Liver (tissue), 9 donors: ENCODE measurements around the gene WRNIP1. TPM values are rescaled to one million over a fixed set of nuclear protein-coding genes. Genes with fewer than 3 reads are reported as not detected.

Experiments
- DNase-seq: peaks from one replicate; pipeline ENCODE4 v3.0.0-alpha.2; 2017; ENCODE audit warnings: low spot score
- H3K27ac ChIP-seq, 2 donors: one replicate each; pipeline ENCODE4 v1.7.0; 2013; ENCODE audit warnings: inconsistent platforms in 2 of 2, low read length in 2 of 2, control low read depth in 1 of 2, low read depth in 1 of 2, mild to moderate bottlenecking in 1 of 2
- H3K27me3 ChIP-seq, 4 donors: one replicate each; pipeline versions ENCODE4 v1.6.1 to v1.7.0; 2013; ENCODE audit warnings: low read length in 3 of 4, inconsistent platforms in 1 of 4, mild to moderate bottlenecking in 1 of 4, moderate library complexity in 1 of 4; ENCODE audit not compliant: control insufficient read depth in 4 of 4, insufficient read depth in 4 of 4
- H3K36me3 ChIP-seq, 4 donors: one replicate each; pipeline versions ENCODE4 v1.6.1 to v1.7.0; 2013; ENCODE audit warnings: low read length in 3 of 4, mild to moderate bottlenecking in 3 of 4, low read depth in 1 of 4, moderate library complexity in 1 of 4; ENCODE audit not compliant: control insufficient read depth in 4 of 4, insufficient read depth in 3 of 4
- H3K4me1 ChIP-seq, 4 donors: one replicate each; pipeline versions ENCODE4 v1.6.1 to v1.7.0; 2013; ENCODE audit warnings: low read length in 3 of 4, mild to moderate bottlenecking in 3 of 4, moderate library complexity in 1 of 4; ENCODE audit not compliant: control insufficient read depth in 4 of 4, insufficient read depth in 4 of 4
- H3K4me3 ChIP-seq, 3 donors: one replicate each; pipeline versions ENCODE4 v1.6.1 to v1.7.0; 2013; ENCODE audit warnings: low read length in 3 of 3, control low read depth in 1 of 3, low read depth in 1 of 3, mild to moderate bottlenecking in 1 of 3
- H3K9ac ChIP-seq, 2 donors: one replicate each; pipeline ENCODE4 v1.7.0; 2013; ENCODE audit warnings: low read length in 2 of 2, mild to moderate bottlenecking in 2 of 2, moderate library complexity in 2 of 2, control low read depth in 1 of 2, low read depth in 1 of 2
- H3K9me3 ChIP-seq, 4 donors: one replicate each; pipeline versions ENCODE4 v1.6.1 to v1.7.0; 2013; ENCODE audit warnings: low read length in 3 of 4; ENCODE audit not compliant: control insufficient read depth in 4 of 4
- EGR1 ChIP-seq, 2 donors: IDR thresholded peaks; 2 replicates each; pipeline ENCODE4 v1.6.1; 2016 to 2018; ENCODE audit warnings: antibody characterized with exemption in 2 of 2, low read depth in 2 of 2
- FOXA1 ChIP-seq: IDR thresholded peaks from 2 replicates; pipeline ENCODE4 v1.6.1; 2016; ENCODE audit warnings: antibody characterized with exemption
- FOXA2 ChIP-seq: IDR thresholded peaks from 2 replicates; pipeline ENCODE4 v1.6.1; 2016; ENCODE audit warnings: antibody characterized with exemption
- GABPA ChIP-seq, 2 donors: IDR thresholded peaks in 1 of 2; conservative IDR thresholded peaks in 1 of 2; 2 replicates each; pipeline ENCODE4 v1.6.1; 2016; ENCODE audit warnings: antibody characterized with exemption in 2 of 2, mild to moderate bottlenecking in 1 of 2, moderate library complexity in 1 of 2
- HNF4A ChIP-seq, 2 donors: conservative IDR thresholded peaks; 2 replicates each; pipeline ENCODE4 v1.6.1; 2016; ENCODE audit warnings: antibody characterized with exemption in 2 of 2, mild to moderate bottlenecking in 2 of 2
- HNF4G ChIP-seq: IDR thresholded peaks from 2 replicates; pipeline ENCODE4 v1.6.1; 2016; ENCODE audit warnings: antibody characterized with exemption
- JUND ChIP-seq, 2 donors: IDR thresholded peaks; 2 replicates each; pipeline ENCODE4 v1.6.1; 2016; ENCODE audit warnings: antibody characterized with exemption in 2 of 2
- NR2F2 ChIP-seq: IDR thresholded peaks from 2 replicates; pipeline ENCODE4 v1.6.1; 2016; ENCODE audit warnings: antibody characterized with exemption
- RAD21 ChIP-seq, 2 donors: IDR thresholded peaks; 2 replicates each; pipeline ENCODE4 v1.6.1; 2016; ENCODE audit warnings: antibody characterized with exemption in 2 of 2, mild to moderate bottlenecking in 2 of 2
- RXRA ChIP-seq, 2 donors: IDR thresholded peaks; 2 replicates each; pipeline ENCODE4 v1.6.1; 2017 to 2018; ENCODE audit warnings: antibody characterized with exemption in 2 of 2, mild to moderate bottlenecking in 1 of 2
- SP1 ChIP-seq: IDR thresholded peaks from 2 replicates; pipeline ENCODE4 v1.6.1; 2018; ENCODE audit warnings: antibody characterized with exemption, mild to moderate bottlenecking
- TAF1 ChIP-seq: conservative IDR thresholded peaks from 2 replicates; pipeline ENCODE4 v1.6.1; 2016; ENCODE audit warnings: antibody characterized with exemption, mild to moderate bottlenecking
- YY1 ChIP-seq: IDR thresholded peaks from 2 replicates; pipeline ENCODE4 v1.6.1; 2016; ENCODE audit warnings: antibody characterized with exemption, mild to moderate bottlenecking
- WGBS: extraction: QIAGEN DNeasy Blood & Tissue Kit; methylation state at CpG from one replicate; pipeline ENCODE4 v1.1.7; 2013; 5-methylcytosine and 5-hydroxymethylcytosine counted together
- polyA plus RNA-seq, 2 donors: library from polyadenylated mRNA; stranded (reverse) in 1 of 2; unstranded in 1 of 2; fragments of 200-250 nt in 1 of 2; fragments of >200 nt in 1 of 2; fragmentation: Nextera tagmentation in 1 of 2; extraction: Ambion mirVana in 1 of 2; gene quantifications; one replicate each; pipeline versions ENCODE4 v1.2.1 to v1.2.3, GENCODE V29; 2013 to 2015
- total RNA-seq, 2 donors: library from RNA; depleted of rRNA; stranded (reverse); fragments of >200 nt; gene quantifications; one replicate each; pipeline ENCODE4 v1.2.3, GENCODE V29; 2014
- TF ChIP-seq, protein P1 (sequence below): IDR thresholded peaks from 2 replicates; pipeline ENCODE4 v1.6.1; 2016; ENCODE audit warnings: antibody characterized with exemption
- TF ChIP-seq, protein P2 (sequence below): IDR thresholded peaks from 2 replicates; pipeline ENCODE4 v1.6.1; 2016; ENCODE audit warnings: antibody characterized with exemption
- TF ChIP-seq, protein P3 (sequence below): fragments of 150-350 bp; IDR thresholded peaks from 2 replicates; pipeline ENCODE4 v1.5.1; 2017; ENCODE audit warnings: improper control_type of control experiment, low read depth, low read length; ENCODE audit not compliant: missing input control
- TF ChIP-seq, protein P4 (sequence below): IDR thresholded peaks from 2 replicates; pipeline ENCODE4 v1.6.1; 2016; ENCODE audit warnings: antibody characterized with exemption
- TF ChIP-seq, protein P5 (sequence below): IDR thresholded peaks from 2 replicates; pipeline ENCODE4 v1.6.1; 2016; ENCODE audit warnings: antibody characterized with exemption, mild to moderate bottlenecking
- donor health status: healthy.
- donor health status: healthy.
- donor health status: healthy.
- donor health status: healthy.
- donor health status: healthy.

WRNIP1 gene
- total and polyA plus RNA-seq, 4 donors = 10.0 to 32.7 (median 23.9) TPM

DNA sequence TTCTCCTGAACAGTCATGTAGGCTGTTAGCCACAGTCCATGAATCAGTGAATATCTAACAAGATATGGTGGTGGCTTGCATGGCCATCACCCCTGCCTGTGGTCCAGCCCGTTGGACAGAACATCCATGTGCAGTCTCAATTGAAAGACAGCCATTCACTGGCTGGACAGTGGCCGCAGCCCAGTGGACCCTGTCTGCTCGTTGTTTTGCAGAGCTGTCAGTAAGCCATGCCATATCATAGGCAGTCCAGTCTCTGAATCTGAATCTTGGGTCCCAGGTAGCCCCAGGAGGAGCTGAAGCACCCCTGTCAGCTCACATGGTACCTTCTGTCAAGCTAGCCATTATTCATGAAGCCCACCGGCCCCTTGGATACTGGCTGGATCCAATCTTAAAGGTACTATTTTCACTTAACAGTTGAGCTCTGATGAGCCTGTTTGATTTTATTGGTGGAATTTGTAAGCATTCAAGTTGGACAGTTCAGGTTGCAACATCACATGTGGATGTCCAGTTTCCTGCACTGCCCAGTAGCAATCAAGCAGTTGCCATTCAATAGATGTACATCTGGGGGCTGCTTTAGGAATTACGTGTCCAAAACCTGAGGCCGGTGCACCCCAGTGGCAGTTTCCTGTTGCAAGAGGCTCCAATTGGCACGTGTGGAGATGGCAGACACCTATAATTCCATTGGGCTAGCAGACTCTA lies 38.7 kb downstream of the WRNIP1 start:
- Histone ChIP-seq H3K4me1 (peaks cover 0 to 2% (median 0%) of the 10 kb centered on the region in 4 donors), H3K4me3 (no peak overlapping the region), H3K36me3 (no peaks in the 10 kb centered on the region), H3K9me3 (no peaks in the 10 kb centered on the region), H3K27ac (no peak overlapping the region), H3K9ac (no peak overlapping the region), H3K27me3 (no peaks in the 10 kb centered on the region)
- TF ChIP-seq, protein P1, sequence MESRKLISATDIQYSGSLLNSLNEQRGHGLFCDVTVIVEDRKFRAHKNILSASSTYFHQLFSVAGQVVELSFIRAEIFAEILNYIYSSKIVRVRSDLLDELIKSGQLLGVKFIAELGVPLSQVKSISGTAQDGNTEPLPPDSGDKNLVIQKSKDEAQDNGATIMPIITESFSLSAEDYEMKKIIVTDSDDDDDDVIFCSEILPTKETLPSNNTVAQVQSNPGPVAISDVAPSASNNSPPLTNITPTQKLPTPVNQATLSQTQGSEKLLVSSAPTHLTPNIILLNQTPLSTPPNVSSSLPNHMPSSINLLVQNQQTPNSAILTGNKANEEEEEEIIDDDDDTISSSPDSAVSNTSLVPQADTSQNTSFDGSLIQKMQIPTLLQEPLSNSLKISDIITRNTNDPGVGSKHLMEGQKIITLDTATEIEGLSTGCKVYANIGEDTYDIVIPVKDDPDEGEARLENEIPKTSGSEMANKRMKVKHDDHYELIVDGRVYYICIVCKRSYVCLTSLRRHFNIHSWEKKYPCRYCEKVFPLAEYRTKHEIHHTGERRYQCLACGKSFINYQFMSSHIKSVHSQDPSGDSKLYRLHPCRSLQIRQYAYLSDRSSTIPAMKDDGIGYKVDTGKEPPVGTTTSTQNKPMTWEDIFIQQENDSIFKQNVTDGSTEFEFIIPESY = no peak
- TF ChIP-seq HNF4G (no peak), RXRA (IDR thresholded peaks at IDR 0.05) (no peak)
- TF ChIP-seq, protein P2, sequence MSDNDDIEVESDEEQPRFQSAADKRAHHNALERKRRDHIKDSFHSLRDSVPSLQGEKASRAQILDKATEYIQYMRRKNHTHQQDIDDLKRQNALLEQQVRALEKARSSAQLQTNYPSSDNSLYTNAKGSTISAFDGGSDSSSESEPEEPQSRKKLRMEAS = no peak
- TF ChIP-seq, protein P3, sequence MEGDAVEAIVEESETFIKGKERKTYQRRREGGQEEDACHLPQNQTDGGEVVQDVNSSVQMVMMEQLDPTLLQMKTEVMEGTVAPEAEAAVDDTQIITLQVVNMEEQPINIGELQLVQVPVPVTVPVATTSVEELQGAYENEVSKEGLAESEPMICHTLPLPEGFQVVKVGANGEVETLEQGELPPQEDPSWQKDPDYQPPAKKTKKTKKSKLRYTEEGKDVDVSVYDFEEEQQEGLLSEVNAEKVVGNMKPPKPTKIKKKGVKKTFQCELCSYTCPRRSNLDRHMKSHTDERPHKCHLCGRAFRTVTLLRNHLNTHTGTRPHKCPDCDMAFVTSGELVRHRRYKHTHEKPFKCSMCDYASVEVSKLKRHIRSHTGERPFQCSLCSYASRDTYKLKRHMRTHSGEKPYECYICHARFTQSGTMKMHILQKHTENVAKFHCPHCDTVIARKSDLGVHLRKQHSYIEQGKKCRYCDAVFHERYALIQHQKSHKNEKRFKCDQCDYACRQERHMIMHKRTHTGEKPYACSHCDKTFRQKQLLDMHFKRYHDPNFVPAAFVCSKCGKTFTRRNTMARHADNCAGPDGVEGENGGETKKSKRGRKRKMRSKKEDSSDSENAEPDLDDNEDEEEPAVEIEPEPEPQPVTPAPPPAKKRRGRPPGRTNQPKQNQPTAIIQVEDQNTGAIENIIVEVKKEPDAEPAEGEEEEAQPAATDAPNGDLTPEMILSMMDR = no peak
- WGBS = 88% methylated on average over 7 of the region's 7 CpGs
- no peak for DNase-seq

DNA sequence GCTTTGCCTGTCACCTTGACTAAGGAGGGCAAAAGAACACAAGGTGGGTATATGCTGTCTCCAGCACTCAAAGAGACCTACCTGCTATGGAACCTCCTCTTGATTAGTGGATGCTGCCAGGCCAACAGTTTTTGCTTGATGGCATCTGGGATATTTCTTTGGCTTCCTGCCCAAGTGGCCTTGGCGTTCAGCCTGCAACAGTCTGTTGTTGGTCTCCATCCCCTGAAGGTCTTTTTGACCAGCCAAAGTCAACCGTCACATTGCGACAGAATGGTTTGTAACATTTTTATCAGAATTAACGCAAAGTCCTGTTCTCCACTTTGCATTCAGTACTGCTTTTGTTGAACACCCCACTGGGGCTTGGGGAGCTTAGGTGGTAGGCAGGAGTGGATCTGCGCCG lies 39.3 kb downstream of the WRNIP1 start:
- H3K4me1 ChIP-seq = peaks cover 0 to 2% (median 0%) of the 10 kb centered on the region in 4 donors
- H3K9me3 ChIP-seq = no peaks in the 10 kb centered on the region
- no peak overlapping the region for H3K9ac ChIP-seq
- H3K27ac ChIP-seq = no peak overlapping the region
- WGBS = 71% methylated on average over 6 of the region's 6 CpGs
- TF ChIP-seq, protein P2 = no peak
- TF ChIP-seq NR2F2 (no peak), HNF4A (conservative IDR thresholded peaks at IDR 0.05) (no peak), TAF1 (no peak), RXRA (IDR thresholded peaks at IDR 0.05) (no peak), GABPA (IDR thresholded peaks at IDR 0.05 in 1 of 2, conservative IDR thresholded peaks at IDR 0.05 in 1 of 2) (no peak), FOXA2 (no peak), RAD21 (IDR thresholded peaks at IDR 0.05) (no peak), YY1 (no peak), SP1 (no peak), FOXA1 (no peak), HNF4G (no peak), JUND (IDR thresholded peaks at IDR 0.05) (no peak), EGR1 (IDR thresholded peaks at IDR 0.05; ENCODE audit: low read depth in 2 of 2) (no peak)
- TF ChIP-seq, protein P4, sequence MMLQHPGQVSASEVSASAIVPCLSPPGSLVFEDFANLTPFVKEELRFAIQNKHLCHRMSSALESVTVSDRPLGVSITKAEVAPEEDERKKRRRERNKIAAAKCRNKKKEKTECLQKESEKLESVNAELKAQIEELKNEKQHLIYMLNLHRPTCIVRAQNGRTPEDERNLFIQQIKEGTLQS = no peak
- TF ChIP-seq, protein P3 = no peak
- TF ChIP-seq, protein P5, sequence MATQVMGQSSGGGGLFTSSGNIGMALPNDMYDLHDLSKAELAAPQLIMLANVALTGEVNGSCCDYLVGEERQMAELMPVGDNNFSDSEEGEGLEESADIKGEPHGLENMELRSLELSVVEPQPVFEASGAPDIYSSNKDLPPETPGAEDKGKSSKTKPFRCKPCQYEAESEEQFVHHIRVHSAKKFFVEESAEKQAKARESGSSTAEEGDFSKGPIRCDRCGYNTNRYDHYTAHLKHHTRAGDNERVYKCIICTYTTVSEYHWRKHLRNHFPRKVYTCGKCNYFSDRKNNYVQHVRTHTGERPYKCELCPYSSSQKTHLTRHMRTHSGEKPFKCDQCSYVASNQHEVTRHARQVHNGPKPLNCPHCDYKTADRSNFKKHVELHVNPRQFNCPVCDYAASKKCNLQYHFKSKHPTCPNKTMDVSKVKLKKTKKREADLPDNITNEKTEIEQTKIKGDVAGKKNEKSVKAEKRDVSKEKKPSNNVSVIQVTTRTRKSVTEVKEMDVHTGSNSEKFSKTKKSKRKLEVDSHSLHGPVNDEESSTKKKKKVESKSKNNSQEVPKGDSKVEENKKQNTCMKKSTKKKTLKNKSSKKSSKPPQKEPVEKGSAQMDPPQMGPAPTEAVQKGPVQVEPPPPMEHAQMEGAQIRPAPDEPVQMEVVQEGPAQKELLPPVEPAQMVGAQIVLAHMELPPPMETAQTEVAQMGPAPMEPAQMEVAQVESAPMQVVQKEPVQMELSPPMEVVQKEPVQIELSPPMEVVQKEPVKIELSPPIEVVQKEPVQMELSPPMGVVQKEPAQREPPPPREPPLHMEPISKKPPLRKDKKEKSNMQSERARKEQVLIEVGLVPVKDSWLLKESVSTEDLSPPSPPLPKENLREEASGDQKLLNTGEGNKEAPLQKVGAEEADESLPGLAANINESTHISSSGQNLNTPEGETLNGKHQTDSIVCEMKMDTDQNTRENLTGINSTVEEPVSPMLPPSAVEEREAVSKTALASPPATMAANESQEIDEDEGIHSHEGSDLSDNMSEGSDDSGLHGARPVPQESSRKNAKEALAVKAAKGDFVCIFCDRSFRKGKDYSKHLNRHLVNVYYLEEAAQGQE = no peak
- TF ChIP-seq, protein P1 = no peak
- H3K27me3 ChIP-seq = no peaks in the 10 kb centered on the region
- H3K4me3 ChIP-seq = no peak overlapping the region
- H3K36me3 ChIP-seq = no peaks in the 10 kb centered on the region
- no peak for DNase-seq
